Activated naive CD4-positive, alpha-beta T cell treated with anti-CD3 and anti-CD28 coated beads, Interleukin-2, amount 50 U/mL, for 16 hours (primary cell): Measurements from ENCODE around the gene CAP2.

Experiments used
- DNase-seq: peaks from one replicate; pipeline ENCODE4 v3.0.0-alpha.2; 2020

The CAP2 gene, protein sequence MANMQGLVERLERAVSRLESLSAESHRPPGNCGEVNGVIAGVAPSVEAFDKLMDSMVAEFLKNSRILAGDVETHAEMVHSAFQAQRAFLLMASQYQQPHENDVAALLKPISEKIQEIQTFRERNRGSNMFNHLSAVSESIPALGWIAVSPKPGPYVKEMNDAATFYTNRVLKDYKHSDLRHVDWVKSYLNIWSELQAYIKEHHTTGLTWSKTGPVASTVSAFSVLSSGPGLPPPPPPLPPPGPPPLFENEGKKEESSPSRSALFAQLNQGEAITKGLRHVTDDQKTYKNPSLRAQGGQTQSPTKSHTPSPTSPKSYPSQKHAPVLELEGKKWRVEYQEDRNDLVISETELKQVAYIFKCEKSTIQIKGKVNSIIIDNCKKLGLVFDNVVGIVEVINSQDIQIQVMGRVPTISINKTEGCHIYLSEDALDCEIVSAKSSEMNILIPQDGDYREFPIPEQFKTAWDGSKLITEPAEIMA

DNA sequence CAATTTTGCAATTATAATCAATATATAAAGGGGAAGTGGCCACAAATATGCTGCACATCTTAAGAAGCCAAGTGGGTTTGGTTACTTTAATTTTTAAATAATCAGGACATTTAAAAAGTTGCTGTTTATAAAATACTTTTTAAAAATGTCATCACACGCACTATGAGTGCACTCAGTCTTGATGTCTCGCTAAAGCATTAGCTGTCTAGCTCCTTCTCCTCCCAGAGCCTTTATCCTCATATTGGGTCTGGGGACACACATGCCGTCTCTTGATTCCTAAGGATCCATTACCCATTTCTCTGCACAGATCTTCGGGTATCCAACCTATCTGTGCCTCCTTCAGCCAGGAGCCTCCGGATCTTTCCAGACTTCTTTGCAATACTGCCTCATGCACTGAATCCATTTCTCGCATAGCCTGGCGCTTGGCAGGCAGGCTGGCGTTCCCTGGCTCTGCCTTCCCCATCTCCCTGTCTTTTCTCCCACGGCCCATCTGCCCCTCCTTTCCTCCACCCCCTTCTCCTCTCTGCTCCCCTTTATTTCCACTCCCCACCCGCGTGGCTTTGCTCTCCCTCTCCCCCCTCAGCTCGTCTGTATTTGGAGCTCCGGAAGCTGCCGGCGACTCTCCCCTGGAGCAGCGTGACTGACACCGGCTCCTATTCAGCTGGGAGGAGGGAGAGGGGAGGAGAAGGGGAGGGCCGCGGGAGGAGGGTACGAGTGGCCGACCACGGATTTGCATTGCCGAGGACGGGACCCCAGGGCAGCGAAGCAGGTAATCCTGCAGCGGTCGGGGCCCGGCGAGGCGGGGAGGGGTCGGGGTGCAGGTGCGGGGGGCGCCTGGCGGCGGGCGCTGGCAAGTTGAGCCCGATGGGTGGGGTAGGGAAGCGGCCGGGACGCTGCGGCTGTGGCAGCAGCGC lies at the start of gene CAP2:
CAP2 (plus strand) TSS at position 618 of the 914 bp plus-strand sequence. CDS start 27,961 bp downstream, outside the sequence.
- no peak for DNase-seq

DNA sequence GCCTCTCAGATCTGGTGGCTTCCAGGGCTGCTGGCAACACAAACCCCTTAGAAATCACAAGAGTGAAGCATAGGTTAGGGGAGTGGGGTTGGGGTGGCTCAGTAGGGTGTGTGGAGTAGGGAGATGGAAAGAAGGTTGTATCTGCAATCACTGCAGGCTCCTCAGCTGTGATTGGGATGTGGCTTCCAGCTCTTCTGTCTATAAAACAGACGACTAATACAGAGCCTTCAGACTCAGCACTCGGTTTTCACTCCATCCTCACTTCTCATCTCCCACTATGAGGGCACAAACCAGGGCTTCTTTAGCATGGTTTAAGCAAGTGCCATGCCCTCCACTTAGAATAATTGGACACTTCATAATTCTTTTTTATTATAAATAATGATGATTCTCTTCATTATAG lies 46.4 kb upstream of the CAP2 start:
- no peak for DNase-seq

DNA sequence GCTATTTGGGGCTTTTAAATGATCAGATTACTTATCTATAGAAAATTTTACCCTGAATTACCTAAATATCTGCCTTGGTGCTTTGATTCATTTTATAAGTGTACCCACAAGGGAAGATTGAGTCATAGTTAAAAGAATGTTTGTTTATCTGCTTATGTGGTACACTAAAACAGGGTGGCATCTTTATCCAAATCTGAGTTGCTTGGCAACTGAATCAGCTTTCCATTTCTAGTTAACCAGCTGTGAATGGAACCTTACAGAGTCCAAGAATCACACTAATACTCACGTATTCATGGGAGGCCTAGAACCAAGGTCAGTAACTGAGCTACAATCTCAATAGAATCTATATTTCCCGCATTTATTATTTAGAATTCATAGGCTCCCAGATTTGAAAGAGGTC lies 44.0 kb upstream of the CAP2 start:
- no peak for DNase-seq

DNA sequence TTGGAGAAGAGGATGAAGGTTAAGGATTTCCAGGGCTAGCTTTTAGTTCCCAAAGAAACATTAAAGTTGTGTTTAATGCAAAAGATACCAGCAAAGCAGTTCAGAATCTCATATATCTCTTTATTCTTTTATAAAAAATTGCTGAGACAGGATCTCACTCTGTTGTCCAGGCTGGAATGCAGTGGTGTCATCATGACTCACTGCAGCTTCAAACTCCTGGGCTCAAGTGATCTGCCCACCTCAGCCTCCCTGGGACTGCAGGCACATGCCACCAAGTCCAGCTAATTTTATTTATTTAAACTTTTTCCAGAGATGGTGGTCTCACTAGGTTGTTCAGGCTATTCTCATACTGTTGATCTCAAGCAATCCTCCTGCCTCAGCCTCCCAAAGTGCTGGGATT lies 41.1 kb upstream of the CAP2 start:
- no peak for DNase-seq

DNA sequence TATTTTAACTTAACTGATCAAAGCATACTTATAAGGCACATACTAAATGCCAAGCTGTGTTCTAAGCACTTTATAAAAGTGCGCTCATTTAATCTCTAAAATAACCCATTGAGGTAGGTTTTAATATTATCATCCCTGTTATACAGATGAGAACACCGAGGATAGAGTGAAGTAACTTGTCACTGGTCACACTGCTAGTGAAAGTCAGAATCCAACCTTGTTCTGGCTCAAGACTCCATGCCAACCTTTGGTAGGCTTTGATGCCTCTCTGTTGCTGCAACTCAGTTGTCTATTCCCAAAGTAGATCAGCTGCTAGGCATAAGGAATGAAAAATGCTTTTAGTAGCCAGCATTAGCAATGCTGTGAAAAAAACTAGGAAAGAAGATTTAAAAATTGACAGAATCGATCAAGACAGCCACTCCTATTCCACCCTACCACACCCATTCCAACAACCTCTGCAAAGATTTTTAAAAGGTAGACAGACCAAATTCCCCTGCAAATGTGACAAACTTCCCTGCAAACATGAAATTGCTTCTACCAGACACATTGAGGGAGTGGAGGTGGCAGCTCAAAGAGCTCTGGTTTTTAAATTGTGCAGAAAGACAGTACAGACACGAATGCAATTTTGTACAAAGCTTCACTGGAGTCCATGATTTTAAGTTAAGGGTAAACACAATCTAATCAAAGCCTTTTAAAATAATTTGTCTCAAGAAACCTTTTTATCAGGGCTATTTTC lies 39.8 kb upstream of the CAP2 start:
- no peak for DNase-seq

DNA sequence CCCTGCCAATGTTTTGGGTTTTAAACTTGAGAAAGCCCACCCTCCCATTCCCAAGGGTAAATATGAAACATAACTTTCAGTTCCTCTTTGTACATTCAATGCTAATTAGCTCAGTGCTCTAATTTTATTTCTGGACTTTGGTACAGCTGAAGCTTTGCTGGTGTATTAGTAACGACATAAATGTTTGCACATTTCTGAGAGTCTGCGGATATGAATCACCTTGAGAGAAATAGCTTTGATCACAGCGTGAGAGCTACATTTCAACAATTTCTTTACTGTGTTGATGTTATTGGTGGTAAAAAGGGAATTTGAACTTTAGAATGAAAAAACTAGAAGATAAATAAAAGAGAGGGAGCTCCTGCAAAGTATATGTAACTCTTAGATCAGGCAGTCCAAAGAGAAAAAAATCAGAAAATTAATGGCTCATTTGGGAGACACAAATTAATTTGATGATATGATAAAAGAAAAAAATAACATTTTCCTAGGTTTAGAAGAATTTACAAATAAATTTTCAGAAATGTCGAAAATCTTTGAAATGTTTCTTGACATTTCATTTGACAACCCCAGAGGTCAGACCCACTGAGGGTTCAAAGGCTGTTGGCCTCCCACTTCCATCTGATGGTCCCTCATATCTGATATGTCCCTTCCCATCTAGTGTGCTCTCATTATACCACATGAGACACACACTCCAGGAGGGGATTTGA lies 38.5 kb upstream of the CAP2 start:
- no peak for DNase-seq

DNA sequence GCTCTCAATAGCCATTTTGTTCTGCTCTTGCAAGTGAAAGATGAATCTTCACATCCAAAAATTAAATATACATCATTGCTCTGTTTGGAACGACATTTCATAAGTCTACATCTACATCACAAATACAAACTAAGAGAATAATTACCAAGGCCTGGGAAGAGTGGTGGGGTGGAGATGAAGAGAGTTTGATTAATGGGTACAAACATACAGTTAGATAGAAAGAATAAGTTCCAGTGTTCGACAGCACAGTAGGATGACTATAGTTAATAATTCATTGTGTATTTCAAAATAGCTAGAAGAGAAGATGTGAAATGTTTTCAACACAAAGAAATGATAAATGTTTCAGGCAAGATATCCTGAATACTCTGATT lies 38.0 kb upstream of the CAP2 start:
- no peak for DNase-seq

DNA sequence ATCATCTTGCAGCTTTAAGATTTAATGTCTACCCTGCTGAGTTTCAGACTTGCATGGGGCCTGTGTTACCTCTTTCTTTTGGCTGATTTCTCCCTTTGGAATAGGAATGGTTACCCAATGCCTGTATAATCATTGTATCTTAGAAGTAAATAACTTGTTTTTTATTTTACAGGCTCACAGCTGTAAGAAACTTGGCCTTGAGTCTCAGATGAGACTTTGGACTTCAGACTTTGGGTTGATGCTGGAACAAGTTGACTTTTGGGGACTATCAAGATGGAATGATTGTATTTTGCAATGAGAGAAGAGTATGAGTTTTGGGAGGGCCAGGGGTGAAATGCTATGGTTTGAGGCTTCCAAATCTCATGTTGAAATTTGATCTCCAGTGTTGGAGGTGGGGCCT lies 34.9 kb upstream of the CAP2 start:
- DNase-seq = no peak

DNA sequence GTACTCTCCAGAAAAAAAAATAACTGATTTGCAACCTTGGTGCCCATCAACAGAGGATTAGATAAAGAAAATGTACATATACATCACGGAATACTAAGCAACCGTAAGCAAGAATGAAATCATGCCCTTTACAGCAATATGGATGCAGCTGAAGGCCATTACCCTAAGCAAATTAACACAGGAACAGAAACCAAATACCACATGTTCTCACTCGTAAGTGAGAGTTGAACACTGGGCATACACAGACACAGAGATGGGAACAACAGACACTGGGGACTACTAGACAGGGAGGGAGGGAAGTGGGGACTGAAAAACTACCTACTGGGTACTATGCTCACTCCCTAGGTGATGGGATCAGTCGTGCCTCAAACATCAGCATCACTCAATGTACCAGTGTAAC lies 32.8 kb upstream of the CAP2 start:
- no peak for DNase-seq

DNA sequence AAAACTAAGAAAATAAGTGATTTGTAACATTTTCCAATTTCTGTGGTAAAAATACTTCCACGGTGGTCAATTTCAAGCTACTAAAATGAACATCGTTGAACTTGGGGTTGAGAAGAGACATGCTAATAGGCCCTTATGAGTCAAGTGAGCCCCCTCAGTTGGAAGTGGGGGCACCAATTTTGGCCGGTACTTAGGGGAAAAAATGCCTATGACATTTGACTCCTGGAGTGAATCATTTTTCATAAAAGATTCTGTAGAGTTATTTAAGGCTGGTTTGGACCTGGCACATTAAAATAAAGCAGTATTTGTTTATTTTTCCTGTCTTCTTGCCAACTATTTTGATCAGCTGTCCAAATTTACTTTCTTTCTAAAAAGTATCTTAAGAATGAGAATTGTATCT lies 32.4 kb upstream of the CAP2 start:
- DNase-seq = no peak

DNA sequence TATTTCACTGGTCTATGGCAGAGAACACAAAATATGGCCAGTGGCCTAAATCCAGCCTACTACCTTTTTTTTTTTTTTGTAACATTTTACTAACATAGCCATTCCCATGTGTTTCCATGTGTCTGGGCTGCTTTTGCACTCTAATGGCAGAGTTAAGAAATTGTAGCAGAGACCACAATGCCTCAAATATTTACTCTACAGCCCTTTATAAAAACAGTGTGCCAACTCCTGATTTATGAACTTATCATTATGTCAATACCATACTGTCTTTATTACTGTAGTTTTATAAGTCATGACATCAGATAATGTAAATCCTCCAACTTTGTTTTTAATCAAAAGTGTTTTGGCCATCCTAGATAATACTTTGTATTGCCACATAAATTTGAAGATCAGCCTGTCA lies 27.4 kb upstream of the CAP2 start:
- DNase-seq = no peak

DNA sequence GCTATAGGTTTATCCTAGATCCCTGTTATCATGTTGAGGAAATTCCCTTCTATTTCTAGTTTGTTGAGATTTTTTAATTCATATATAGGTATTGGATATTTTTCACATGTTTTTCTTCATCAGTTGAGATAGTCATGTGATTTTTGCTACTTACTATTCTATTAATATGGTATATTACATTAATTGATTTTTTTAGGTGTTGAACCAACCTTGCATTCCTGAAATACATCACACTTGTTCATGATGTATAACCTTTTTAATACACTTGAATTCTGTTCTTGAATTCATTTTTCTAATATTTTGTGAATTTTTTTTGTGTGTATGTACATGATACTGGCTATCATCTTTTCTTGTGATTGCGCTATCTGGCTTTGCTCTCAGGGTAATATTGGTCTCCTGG lies 25.5 kb upstream of the CAP2 start:
- DNase-seq = no peak

DNA sequence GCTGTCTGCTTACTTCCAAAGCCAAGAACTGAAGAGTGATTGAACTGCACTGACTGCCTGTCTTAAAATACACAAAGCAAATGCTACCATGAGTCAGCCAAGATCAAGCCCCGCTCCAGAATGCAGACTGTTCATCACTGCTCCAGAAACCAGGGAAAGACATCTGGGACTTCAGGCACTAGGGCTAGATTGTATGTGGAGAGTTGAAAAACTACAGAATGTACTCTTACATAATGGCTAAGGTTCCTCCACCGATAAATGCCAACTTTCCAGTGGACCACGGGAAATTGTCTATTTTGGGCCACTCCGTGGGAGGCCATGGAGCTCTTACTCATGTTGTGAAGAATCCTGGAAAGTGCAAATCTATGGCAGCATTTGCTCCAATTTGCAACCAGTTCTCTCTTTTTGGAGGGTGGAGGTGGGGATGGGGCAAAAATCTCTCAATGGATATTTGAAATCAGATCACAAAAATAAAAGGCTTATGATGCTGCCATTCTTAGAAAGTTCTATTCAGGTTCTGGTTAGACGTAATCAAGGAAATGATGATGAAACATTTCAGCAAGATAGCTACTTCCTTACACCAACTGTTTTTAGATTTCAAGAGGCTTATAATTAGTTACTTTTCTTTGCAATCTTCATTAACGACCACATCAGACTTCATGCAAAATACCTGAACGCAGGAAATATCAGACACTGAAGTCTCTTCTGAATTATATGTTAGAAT lies 11.8 kb upstream of the CAP2 start:
- no peak for DNase-seq

DNA sequence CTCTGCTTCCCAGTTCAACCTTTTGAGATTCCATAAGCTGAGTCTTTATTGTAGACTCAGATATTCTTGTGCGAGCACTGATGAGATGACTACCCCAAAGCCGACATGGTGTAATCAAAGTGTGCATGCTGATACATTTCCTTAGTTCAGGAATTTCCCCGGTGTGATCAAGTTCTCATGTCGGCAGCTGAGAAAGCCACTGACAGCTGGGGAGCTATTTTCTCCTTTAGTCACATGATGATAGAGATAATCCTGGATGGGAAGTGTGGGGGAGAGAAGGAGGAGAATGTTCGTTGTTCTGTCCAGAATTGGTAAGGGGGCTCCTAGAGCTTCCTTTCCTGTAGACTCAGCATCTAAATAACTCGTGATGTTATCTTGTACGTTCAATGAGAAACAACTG lies 7.7 kb upstream of the CAP2 start:
- no peak for DNase-seq

DNA sequence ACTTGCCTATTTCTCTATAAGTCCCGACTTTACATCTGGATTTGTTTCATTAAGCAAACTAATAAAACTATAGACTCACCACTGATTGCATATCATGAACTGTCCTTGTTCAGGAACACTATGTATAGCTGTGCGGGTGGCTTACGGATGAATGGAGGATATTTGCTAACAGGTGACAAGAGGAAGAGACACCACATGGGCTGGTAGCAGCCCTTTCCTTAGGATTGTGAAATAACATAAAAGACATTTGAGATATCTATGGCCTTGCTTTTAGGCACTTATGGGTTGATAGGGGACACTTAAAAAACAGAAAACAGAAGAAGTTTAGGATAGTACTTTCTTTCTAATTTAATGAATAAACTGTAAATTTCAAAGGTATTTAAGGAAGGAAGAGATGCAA lies 5.0 kb upstream of the CAP2 start:
- no peak for DNase-seq

DNA sequence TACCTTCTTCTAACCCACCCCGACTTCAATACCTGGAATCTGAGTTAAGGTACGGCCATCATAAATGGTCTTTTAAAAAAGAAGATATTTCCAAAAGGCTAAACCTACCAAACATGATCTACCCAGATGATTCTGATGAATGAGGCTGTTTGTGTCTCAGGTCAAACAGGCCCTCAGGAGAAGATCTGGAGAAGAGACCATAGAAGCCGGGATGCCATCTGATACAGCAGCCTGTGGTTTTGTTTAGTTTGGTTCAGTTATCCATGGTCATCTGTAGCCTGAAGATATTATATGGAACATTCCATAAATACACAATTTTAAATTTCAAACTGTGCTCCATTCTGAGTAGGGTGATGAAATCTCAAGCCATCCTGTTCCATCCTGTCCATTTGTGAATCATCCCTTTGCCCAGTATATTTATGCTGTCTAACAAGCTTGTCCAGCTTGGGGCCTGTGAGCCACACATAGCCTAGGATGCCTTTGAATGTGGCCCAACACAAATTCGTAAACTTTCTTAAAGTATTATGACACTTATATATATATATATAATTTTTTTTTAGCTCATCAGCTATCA lies 4.0 kb upstream of the CAP2 start:
- DNase-seq = no peak

DNA sequence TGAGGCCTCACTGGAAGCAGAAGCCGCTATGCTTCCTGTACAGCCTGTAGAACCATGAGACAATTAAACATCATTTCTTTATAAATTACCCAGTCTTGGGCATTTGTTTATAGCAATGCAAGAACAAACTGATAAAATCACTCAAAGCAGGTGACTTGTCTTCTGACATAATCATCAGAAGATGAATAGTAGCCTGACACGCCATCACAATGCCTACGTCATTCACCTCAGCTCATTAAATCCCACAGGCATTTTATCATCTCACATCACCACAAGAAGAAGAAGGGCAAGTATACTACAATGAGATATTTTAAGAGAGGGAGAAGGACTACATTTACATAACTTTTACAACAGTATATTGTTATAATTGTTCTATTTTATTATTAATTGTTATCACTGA lies 3.1 kb upstream of the CAP2 start:
- DNase-seq = no peak

DNA sequence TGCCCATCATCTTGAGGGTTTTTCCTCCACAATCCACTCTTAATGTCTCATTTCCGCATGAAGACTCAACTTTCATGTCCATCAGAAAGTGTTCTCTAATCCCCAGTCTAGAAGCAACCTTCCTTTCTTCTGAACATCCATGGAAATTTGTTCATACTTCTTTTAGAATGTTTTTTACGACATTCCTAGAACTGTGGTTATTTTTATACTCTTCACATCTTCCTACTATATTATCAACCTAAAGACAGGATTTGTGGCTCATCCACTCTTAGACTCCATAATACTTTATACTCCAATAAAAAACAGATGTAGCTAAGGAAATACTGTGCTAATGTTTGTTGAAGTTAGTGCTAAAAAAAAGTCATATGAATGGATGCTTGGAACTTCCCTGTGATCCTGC lies 1.4 kb upstream of the CAP2 start:
- DNase-seq = no peak

DNA sequence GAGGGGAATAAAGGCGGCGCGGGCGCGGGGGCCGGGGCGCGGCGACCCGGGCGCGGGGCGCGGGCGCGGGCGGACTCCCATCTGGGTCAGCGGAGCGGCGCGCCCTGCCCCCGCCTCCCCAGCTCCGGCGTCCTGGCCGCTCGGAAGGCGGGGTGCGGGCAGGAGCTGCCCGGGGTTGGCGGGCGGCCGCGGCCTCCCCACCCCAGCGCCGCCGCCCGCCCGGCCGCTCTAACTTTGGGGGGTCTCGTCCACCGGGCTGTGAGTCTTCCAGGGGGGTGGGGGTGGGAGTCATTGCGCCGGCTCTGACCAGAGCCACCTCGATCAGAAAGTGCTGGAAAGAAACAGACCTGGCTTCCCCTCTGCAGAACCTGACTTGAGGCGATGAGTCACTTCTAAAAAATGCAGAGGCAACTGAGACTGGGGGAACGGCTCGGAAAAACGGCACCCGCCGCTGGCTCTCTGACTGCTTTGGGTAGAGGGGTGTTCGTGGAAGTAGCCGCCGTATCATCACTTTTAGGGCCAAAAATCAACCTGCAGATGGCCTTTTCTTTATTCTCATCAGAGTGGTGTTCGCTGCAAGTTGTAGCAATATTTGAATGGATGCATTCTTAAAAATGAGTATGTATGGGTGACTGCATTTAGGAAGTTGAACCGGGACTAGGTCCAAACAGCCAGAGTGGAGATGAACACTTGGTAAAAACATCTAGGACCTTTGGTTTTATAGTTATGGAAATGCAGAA lies 667 bp downstream of the CAP2 start:
- no peak for DNase-seq

DNA sequence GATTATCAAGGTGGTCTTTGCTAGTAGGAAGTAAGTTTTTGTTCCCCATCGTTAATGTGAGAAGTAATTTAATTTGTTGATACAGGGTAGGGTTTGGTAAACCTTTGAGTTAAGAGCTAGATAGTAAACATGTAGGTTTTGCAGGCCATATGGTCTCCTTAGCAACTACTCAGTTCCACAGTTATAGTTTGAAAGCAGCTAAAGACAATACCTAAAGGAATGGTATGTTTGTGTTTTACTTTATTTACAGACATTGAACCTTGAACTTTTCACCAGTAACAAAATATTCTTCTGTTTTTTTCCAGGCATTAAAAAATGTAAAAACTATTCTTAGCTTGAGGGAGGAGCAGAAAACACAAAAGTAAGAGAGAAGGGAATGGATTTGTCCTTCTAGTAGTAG lies 1.7 kb downstream of the CAP2 start:
- DNase-seq = no peak

DNA sequence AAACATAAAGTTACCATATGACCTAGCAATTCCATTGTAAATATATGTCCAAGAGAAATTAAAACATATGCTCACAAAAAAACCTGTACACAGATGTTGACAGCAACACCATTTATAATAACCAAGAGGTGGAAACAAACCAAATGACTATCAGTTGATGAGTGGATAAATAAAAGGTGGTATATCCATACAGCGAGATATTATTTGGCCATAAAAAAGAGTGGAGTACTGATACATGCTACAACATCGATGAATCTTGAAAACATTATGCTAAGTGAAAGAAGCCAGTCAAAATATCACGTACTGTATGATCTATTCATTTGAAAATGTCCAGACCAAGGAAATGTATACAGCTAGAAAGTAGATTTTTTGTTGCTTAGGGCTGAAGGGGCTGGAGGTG lies 2.9 kb downstream of the CAP2 start:
- no peak for DNase-seq
